ENCODE results near the gene KRTAP4-16.
"Not testable (repeated sequence)": the region's sequence is repeated elsewhere in the genome, so short reads cannot be mapped to it uniquely, and the experiment has no call there.

KRTAP4-16 gene

GRCh38 chr17:41101586-41102259, at the start of gene KRTAP4-16:
KRTAP4-16 (minus strand) TSS chr17:41102209; CDS start chr17:41102209, 0 bp downstream.
- DNase-seq (ENCODE audit: low read depth in 2 of 3, low spot score in 2 of 3), result no peak

DNA sequence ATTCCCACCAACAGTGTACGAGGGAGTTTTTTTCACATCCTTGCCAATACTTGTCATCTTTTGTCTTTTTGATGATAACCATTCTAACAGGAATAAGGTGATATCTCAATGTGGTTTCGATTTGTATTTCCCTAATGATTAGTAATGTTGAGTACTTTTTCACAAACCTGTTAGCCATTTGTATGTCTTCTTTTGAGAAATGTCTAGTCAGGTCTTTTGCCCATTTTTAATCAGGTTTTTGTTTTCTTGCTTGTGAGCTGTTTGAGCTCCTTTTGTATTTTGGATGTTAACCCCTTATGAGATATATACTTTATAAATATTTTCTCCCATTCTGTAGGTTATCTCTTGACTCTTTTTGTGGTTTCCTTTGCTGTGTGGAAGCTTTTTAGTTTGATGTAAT, 49.5 kb upstream of the KRTAP4-16 start:
- DNase-seq (ENCODE audit: low read depth in 2 of 3, low spot score in 2 of 3), result no peak

DNA sequence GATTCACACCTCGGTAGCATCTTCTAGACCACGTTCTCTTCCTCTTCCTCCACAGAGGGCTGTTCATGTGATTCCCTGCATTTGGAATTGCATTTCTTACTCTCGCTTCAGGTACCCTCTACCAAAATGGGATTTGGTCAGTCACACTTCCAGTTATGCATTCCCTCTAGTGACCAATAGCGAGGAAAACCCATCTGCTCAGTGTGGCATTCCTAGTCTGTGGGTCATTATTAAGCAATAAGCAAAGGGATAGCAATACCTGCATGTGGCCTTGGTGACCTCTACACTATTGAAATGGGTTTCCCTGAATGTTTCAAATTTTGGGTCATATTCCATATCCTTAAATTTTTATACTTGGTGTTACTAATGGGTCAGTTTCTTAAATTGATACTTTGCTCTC, 48.0 kb upstream of the KRTAP4-16 start:
- DNase-seq (ENCODE audit: low read depth in 2 of 3, low spot score in 2 of 3), result no peak

DNA sequence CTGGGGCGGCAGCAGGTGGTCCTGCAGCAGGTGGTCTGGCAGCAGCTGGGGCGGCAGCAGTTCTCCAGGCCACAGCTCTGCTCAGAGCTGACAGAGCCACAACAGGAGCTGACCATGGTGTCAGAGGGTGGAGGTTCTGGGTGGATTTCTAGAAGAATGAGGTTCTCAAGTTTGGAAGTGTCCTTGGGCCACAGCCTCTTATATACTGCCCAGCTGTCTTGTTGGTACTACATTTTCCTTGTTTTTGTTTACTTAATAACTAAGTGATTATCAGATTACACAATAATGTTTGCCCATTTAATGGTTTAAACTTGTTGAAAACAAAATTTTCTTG, 47.6 kb upstream of the KRTAP4-16 start, which contains the start of gene KRTAP4-5:
Gene KRTAP4-5 (minus strand): TSS at position 174 of the 334 bp plus-strand sequence. CDS start 58 bp downstream, at position 116.
- no peak for DNase-seq (ENCODE audit: low read depth in 2 of 3, low spot score in 2 of 3)

- DNase-seq (ENCODE audit: low read depth in 2 of 3, low spot score in 2 of 3), result not testable (repeated sequence)
Observed at GRCh38 chr17:41148971-41149651, 47.1 kb upstream of the KRTAP4-16 start.

DNA sequence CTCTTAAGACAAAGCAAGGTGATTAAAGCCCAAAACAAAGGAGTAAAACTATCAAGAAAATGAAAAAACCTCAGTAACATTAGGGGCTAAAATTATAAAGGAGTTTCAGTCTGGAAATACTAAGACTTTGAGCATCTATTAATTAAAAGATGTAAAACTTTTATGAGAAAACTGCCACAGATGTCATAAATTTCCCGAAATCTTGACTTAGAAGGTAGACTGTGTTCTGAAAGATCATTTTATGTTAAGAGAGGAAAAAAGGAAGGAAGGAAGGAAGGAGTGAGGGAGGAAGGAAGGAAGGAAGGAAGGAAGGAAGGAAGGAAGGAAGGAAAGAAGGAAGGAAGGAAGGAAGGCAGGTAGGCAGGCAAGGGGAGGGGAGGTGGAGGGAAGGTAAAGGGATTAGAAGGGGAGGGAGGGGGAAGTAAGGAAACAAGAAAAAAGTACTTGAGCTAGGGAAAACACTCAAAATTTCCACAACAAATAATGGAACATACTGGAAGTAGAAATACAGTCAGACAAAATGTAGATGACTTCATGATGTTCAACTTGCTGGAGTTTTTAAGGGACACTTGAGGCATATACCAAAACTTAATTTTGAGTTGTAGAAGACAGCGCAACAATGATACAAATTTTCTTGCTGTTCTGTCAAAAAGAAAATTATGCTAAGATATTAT, 45.7 kb upstream of the KRTAP4-16 start:
- no peak for DNase-seq (ENCODE audit: low read depth in 2 of 3, low spot score in 2 of 3)

DNA sequence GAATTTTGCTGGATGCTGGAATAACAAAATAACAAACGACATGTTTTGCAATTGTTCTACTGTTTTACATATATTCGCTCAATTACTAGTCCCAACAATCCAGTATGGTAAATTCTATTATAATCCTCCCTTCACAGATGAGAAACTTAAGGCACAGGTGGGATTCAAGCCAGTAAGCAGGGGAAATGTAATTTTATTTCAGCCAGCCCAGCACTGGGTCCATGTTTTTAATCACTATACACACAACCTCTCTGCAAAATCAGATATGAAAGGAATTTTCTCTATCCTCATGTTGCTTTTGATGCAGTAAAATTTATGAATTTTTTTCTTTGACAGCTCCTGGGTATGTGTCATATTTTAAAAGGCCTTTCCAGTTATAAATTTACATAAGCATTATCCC, 43.3 kb upstream of the KRTAP4-16 start:
- DNase-seq (ENCODE audit: low read depth in 2 of 3, low spot score in 2 of 3), result no peak

- no peak for DNase-seq (ENCODE audit: low read depth in 2 of 3, low spot score in 2 of 3)
Observed at GRCh38 chr17:41144846-41145245, 42.8 kb upstream of the KRTAP4-16 start.

GRCh38 chr17:41141361-41141760, 39.4 kb upstream of the KRTAP4-16 start:
- no peak for DNase-seq (ENCODE audit: low read depth in 2 of 3, low spot score in 2 of 3)

- no peak for DNase-seq (ENCODE audit: low read depth in 2 of 3, low spot score in 2 of 3)
Observed at GRCh38 chr17:41140360-41141131, 38.5 kb upstream of the KRTAP4-16 start, which contains the start of gene KRTAP4-6. KRTAP4-6 (minus strand) TSS chr17:41140544; CDS start chr17:41140487, 57 bp downstream.

DNA sequence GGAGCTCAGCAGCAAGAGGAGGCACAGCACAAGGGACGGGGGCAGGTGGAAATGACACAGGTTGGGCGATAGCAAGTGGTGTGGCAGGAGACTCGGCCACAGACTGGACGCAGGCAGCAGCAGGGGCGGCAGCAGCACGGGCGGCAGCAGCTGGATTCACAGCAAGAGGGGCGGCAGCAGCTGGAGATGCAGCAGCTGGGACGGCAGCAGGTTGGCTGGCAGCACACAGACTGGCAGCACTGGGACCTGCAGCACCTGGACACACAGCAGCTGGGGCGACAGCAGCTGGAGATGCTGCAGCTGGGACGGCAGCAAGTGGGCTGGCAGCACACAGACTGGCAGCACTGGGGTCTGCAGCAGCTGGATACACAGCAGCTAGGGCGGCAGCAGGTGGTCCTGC, 37.9 kb upstream of the KRTAP4-16 start:
- not testable (repeated sequence) for DNase-seq (ENCODE audit: low read depth in 2 of 3, low spot score in 2 of 3)

GRCh38 chr17:41133880-41134735, 32.1 kb upstream of the KRTAP4-16 start:
- no peak for DNase-seq (ENCODE audit: low read depth in 2 of 3, low spot score in 2 of 3)

DNA sequence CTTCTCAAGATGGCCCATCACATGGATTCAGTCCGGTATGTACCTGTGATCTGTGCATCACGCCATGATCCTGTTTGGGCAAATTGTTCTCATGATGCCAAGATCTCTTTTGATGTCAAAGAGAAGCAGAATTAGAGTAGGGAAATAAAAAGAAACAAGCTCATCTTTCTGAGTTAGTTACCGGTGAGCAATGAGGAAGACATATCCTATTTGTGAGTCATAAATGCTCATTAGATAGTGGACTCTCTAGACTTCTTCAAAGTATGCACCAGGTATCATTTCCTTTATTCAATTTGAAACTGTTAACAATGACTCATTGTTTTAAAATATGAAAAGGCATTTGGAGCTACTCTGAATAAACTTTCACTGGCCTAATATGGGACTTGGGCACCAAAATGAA, 30.0 kb upstream of the KRTAP4-16 start:
- DNase-seq (ENCODE audit: low read depth in 2 of 3, low spot score in 2 of 3), result no peak

DNA sequence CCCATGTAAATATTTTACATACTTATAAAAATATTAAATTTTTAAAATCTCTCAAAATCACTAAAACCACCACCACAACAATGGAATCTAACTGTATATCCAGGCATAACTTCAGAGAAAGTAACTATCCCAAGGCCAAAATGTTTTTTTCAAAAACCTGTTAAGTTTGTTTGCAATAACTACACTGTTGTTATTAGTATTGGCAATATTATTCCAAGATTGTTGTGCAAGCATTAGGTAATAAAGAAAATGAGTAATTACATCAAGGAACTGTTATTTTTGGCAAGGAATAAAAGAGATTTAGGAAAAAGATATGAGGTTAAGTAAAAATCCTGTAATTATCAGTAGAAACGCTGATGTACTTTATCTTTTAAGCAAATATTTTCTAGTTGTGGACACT, 25.4 kb upstream of the KRTAP4-16 start:
- DNase-seq (ENCODE audit: low read depth in 2 of 3, low spot score in 2 of 3), result no peak

DNA sequence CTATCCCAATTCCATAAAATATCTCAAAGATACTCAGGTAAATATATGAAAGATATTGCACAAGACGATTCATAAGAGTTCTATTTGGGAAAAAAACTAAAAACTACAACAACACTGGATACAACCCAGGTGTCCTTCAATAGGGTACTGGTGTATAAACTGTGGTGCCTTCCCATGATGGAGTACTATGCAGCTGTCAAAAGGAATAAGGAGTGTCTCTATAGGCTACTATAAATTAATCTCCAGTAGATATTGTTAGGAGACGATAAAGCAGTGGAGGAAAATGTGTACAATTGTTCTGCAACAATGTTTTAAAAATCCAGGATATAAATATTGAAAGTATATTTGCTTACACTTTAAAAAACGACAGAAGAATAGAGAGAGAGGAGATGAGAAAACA, 24.4 kb upstream of the KRTAP4-16 start:
- DNase-seq (ENCODE audit: low read depth in 2 of 3, low spot score in 2 of 3), result no peak

- no peak for DNase-seq (ENCODE audit: low read depth in 2 of 3, low spot score in 2 of 3)
Observed at GRCh38 chr17:41125064-41125463, 23.1 kb upstream of the KRTAP4-16 start.

GRCh38 chr17:41123991-41124371, 22.0 kb upstream of the KRTAP4-16 start, which contains the start of gene KRTAP4-12:
KRTAP4-12 (minus strand) TSS chr17:41124182; CDS start chr17:41124122, 60 bp downstream.
- DNase-seq (ENCODE audit: low read depth in 2 of 3, low spot score in 2 of 3), result not testable (repeated sequence)

GRCh38 chr17:41123292-41123990, 21.4 kb upstream of the KRTAP4-16 start:
- not testable (repeated sequence) for DNase-seq (ENCODE audit: low read depth in 2 of 3, low spot score in 2 of 3)

- DNase-seq (ENCODE audit: low read depth in 2 of 3, low spot score in 2 of 3), result no peak
Observed at GRCh38 chr17:41121742-41122141, 19.7 kb upstream of the KRTAP4-16 start.
